Activated CD4-positive, alpha-beta T cell treated with anti-CD3 and anti-CD28 coated beads for 48 hours (primary cell): ENCODE measurements around the gene PDE2A.

ENCODE experiments used
- DNase-seq: peaks from one replicate; pipeline ENCODE4 v3.0.0-alpha.2; 2020

Gene PDE2A

DNA sequence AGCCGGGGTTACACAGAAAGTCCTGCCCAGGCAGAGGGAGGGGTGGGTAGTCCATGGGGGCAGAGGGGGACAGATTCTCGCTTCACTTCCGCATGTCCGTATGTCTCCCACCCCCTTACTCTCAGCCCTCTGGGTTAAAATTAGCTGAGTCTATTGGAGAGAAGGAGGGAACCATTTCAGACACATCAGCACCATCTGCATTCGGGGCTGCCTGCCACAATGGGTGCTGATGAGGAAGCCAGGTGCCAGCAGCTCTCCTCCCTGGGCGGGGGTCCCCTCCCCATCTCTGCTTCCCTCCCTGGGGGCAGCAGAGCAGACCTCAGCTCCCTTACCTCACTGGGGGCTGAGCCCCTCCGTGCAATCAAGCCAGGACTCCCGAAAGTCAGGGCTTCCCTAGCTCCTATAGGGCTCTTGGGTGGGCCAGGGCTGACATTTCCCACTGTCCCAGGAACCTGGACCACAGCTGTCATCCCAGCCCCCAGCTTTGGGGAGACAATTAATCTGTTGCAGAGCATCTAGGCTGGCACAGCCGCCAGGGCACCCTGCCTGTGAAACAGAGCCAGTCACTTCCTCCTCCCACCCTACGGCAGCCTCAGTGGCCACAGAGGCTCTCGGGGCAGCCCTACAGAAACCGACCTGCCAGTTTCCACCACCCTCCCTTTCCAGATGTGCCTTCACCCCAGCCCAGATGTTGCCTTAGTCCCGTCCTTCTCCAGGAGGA, 67.3 kb downstream of the PDE2A start:
- no peak for DNase-seq

DNA sequence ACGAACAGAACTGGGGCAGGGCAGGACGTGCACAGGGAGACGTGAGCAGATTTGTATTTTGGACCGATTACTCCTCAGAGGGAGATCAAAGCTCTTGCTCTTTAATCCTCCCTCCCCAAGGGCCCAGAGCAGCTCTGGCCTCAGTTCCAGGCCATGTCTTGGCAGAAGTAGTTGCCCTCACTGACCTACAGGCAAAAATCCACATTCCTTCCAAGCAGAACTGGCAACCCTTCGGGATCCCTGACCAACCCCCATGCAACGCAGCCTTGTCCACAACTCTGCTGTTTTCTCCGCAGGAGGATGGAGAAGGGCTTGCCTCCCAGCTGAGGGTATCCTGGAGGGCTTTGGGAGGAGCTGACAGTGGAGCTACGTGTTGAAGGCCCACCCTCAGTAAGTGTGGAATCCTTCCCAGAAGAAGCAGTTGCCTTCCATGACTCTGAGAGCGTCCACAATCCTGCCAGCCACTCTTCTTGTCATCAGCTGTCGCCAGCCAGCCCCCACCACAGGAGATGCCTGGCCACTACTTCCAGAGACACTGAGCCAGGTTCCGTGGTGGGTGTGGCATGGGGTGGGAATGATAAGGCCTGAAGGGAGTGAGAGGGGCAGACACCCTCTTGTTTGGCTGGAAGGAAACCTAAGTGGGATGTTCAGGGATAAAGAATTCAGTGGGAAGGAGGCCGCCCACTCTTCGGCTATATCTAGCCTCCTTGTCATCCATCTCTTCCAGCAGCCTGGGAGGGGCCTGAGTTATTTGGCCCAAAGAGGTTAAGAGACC, 68.1 kb downstream of the PDE2A start:
- no peak for DNase-seq

DNA sequence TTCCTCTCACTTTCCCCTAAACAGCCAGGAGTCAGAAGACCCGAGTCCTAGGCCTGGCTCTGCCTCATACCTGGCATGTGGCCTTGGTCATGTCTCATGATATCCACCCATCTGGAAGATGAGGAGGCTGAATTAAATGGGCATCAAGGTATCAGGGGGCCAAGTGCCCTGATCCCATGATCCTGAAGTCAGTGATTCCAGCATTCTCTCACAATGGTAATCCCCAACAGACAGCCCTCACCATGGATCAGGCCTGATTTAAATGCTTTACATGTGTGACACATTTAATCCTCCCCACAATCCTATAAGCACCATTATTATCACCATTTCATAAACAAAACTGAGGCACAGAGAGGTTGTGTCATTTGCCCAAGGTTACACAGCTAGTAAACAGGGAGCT, 70.0 kb downstream of the PDE2A start:
- DNase-seq: no peak

DNA sequence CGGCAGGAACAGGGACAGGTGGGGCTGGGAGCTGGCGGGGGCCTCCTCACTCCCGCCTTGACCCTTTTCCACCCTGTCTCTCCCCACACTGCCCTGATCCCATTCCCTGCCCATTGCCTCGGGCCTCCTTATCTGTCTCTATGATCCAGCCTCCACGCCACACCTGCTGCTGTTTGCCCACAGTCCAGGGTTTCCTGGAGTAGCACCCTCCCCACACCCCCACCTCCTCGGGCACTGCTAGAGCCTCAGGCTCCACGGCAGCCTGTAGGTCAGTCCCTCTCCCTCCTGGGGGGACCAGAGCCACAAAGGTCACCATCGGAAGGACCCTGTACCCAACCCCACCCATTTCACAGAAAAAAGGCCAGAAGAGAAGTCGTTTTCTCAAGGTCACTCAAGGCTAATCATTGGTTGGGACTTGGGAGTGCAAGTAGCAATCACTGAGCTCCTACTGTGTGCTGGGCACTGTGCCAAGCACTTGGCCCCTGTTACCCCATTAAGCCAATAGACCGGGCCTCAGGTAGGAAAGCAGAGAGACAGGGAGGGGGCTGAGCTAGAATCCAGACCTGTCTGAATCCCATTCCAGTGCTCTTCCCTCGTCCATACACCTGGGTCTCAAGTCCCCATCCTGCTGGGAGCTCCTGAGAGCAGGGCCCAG, 71.8 kb downstream of the PDE2A start:
- DNase-seq: no peak

DNA sequence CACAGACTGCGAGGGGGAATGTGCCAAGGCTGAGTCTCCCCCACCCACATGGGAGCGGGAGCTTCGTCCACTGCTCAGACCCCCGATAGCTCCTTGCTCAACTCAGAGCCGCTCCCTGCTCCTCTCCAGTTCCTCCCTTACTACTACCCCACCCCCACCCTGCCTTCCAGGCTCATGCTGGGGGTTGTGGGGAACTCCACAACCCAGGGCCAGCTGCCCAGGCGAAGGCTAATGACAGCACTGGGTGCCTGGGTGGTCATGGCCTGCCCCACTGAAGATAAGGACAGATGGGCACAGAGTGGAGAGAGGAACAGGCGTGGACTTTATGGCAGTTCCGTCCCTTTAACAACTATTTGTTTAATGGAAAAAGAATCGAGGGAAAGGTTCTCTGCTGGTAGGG, 73.7 kb downstream of the PDE2A start:
- no peak for DNase-seq

DNA sequence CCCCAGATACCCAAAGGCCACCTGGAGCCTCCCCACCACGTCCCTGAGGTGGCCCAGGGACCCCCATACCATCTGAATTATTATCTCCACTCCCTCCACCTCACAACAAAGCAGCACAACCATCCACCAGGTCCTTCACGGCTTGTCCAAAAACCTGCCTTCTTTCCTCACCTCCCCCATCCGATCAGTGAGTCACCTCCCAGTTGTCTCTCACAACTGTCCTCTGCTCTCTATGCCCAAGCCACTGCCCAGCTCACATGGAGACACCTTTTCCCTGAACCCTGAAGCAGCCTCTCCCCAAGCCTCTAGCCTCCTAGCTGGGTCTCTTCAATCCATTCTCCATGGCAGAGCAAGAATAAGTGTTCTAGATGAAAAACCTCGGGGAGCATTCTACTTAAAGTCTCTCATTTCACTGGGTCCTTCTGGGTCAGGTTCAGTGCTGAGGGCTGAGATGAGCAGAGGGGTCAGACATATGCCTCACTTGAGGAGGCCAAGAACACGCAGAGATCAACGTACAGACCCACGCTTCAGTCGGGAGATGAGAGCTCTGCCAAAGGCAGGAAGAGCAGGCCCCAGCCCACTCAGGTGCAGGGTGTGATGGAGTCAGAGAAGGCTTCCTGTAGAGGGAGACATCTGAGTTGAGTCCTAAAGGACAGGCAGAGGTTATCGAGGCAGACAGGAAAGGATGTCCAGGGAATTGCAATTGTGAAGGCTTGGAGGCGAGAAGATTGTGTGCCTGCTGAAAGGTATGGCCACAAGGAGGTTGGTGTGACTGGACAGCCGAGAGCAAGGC, 74.7 kb downstream of the PDE2A start:
- no peak for DNase-seq

DNA sequence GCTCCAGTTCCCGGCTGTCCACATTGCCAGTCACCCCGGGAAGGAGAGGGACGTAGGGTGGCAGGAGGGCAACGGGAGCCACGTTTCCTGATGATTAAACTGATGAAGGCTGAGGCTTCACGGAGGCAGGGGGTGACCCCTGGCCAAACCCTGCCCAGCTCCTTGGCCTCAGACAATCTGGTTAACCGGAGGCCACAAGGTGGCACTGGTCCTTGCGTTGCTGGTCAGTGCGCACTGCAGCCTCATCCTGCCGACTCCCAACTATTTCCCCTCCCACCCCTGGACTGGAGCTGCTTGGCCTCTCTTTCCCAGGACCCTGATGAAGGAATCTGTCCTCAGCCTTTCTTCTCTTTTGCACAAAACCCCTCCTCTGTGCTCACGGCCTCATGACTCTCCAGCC, 75.3 kb downstream of the PDE2A start:
- DNase-seq: no peak

DNA sequence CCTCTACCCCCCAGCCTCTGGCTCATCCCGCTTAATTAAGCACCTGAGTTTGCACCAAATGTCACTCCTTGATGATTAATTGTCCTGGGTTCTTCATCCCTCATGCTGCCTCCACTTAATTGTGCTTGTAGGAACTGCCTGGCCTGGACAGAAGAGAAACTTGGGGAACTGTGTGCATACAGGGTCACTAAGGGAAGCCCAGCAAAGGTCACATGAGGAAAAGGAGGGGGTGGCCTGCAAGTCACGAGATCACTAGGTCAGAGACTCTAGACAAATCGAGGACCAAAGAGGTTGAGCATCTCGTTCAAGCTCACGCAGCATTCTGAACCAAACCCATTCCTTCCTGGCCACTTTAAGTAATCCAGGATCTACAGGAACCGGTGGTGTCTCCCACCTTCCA, 75.8 kb downstream of the PDE2A start:
- DNase-seq: no peak

DNA sequence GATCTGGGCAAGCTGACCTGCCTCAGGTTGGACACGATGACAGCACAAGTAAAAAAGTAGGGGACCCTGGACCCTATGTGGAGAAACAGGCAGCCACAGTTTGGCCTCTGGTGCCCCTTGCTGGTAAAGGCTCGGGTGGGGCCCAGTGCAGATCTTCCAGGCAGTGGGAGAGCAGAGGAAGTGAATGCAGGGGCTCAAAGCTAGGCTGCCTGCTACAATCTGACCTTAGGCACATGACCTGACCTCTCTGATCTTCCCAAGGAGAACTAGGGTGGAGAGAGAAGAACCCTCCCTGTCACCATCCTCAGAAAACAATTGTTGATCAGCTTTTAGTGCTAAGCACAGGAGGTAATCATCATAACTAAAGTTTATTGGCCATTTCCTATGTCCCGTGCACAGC, 76.5 kb downstream of the PDE2A start:
- DNase-seq: no peak

DNA sequence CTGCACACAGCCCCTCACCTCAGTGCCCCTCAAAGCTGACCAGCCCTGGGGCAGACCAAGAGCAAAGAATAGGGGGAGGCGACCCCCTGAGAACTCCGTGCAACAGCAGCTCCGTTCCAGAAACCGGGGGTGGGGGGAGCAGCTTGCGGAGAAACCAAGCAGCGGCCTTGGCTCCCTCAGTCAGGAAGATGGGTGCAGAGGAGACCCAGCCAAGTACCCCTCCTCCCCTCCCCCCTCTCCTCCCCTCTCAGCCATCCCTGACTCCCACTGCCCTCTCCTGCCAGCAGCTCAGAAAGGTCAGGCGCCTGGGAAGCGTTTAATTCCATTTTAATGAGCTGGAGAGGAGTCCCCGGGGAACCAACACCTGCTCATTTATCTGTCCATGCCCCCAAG, 78.9 kb downstream of the PDE2A start:
- DNase-seq: no peak

DNA sequence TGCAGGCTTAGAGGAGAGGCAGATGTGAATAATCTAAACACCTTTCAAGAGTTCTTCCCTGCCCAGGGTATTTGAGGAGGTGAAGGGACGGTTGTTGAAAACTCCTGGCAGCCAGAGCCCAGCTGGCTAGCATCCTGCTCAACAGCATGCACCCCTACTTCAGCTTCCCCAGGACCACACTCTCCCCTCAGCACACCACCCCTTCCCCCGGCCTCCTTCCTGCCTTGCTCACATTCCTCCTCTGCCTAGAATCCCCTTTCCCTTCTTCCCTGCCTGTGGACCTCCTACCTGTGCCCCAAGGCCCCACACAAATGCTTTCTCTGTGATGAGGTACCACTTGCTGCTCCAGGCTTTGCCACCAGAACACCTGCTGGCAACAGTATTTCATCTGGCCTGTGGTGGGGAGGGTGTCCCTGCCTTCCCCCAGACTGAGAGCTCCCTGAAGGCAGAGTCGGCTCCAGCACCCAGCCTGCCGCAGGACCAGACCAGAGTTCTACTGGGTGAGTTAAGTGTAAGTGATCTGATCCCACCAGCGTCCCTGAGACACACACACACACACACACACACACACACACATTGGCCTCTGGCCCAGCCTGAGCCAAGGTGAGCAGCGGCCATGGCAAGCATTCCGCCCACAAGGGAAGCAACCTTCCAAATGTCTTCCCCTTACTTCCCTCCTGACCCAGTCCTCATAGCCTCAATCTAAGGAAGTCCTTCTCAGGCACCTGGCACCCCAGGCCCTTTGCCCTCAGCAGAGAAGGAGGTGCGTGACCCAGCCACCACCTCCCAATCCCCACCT, 79.5 kb downstream of the PDE2A start:
- no peak for DNase-seq

DNA sequence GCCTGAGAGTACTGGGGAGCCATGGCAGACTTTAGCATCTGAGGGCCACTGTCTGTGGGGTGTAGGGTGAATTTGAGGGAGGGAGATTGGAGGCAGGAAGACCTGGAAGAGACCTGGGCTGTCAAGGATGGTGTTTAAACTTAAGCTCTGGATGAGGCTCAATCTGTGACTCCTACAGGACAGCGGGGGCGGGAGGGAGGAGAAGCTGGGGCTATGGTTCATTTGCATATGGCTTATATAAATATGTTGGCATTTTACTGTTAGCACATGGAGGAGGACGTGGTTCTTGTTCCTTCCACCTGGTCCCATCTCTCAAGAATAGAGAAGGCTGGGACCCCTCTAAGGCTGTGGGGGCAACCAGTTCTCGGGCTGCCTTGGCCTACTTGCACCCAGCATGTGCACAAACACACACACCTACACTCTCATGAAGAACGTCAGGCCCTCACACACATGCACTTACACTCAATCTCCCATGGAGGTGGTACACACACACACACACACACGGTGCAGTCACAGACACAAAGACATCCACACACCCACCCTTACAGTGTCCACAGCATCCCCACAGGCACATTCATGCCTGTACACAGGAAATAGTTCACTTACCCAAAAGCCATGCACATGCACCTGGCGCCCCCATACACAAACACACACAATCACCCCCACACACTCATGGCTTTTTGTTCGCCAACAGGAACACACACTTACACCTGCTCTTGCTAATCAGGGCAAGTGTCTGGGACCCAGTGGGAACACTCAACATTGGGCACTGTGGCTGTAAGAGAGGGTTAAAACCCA, 81.3 kb downstream of the PDE2A start:
- DNase-seq: no peak

DNA sequence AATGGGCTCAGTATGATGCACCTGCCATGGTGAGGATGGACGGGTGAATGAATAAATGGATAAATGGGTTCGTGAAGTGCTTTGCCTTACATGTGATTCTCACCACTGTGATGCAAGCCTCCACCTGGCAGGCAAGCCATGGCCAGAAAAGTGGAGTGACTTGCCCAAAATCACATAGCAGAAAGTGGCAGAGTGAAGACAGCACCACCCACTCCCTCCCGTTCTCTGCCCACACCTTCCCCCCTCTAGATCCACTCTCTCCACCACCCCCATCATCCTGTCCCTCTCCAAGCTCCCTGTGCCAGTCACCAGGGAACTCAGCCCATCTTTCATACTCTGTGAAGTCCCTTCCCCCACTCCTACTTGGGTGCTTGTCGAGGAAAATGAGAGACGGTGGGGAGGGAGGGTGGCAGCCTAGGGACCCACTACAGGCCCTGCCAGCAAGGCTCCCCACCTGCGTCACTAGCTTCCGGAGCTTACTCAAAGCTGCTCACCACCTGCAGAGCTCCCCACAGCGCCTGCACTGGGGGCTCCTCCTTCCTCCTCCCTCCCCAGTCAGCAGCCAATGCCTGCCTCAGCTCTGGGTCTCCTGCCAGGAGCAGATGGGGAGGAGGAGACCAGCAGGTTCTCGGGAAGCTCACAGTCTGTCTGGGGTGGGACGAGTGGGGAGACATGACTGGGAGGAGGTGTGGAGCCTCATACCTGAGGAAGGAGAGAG, 82.3 kb downstream of the PDE2A start:
- peak; percentile 69 for DNase-seq

DNA sequence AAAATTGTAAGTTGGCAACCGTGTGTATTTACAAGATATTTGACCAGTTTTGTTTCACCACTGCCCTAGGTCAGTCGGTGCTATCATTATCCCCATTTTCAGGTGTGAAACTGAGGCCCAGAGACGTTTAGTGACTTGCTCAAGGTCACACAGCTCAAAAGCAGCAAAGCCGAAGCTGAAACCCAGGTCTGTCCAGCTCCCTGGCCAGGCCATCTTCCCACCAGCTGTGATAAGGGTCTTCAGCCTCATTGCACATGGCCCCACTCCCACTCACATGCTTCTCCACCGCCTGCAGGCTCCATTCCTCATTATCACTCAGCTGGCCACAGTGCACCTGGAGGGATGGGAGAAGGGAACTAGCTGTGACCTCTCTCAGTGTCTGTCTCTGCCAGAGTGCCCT, 83.2 kb downstream of the PDE2A start:
- DNase-seq: no peak

DNA sequence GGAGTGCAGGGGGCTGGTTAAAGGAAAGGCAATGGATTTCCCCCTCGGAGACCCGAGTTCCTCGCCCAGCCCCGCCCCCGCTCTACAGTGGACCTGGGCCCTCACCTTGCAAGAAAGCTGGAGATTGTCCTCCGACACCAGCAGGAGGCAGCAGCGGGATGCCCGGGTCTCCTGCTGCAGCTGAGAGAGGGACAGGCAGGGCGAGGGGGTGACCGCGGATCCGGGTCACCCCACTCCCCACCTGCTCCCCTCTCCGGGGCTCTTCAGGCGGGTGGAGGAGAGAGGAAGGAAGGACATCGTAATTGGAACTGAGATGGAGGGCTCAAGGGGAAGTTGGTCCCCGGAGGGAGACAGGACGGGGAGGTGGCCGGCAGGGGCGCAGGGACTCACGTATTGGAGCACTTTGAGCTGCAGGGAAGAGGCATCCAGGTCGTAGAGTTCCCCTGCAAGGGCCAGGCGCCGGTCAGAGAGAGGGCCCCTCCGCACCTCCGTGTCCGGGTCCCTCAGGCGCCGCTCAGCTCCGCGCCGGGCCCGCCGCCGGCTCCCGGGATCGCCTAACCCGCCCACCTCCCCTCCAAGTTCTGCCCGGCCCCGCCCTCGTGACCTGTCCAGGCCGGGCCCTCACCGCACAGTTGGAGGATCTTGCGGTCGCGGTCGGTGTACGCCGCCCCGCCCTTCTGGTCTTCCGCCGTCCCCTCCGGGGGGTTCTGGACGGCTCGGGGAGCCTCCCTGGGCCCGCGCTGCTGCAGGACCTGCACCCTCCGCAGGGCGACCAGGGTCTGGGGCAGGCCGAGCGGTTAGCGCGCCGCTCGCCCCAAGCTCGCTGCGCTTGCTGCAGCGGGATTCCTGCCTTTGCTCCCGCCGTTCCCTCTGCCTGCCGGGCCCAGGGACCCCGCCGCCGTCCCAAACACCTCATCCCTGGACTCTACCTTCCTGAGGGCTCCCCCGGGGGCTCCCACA, 84.1 kb downstream of the PDE2A start:
- DNase-seq: peak; percentile 68

DNA sequence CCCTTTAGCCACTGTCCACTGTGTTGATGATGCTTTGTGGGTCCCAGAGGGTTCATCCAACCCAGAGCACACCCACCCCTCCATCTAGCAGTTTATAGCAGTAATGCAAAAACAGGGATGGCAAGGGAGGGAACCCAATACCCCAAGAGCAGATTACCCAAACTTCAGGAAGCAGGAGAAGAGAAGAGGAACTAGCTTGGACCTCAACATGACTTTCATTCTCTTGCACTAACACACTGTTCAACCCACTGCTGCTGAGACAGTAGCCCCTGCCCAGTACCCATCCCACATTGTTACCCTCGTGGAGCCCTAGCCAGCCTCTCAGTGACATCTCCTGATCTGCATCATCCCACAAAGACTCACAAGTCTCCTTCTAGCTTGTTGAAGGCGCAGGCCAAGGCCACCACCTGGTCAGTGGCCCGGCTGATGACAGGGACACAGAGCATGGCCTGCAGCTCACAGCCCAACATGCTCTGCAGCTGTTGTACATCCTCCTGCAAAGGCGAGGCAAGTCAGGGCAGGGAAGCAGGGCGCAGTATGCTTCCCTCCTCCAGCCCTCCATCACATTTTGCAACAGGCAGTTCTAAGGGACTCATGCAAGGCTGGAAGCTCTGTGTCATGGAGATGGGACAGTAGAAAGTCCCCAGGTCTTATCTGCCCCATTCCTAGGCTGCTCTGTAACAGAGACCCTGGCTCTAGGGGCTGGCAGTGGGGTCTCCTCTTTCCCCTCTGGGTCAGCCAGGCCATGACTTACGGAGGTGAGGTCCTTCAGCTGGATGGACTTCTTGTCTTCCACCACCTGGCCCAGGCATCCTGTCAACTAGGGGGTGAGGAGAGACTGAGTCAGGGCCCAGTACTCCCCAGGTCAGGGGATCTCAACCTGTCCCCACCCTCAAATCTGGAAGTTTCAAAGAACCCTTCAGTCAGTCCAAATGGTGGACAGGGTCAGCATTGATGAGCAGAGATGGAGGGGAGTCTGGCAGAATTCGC, 85.5 kb downstream of the PDE2A start:
- no peak for DNase-seq

DNA sequence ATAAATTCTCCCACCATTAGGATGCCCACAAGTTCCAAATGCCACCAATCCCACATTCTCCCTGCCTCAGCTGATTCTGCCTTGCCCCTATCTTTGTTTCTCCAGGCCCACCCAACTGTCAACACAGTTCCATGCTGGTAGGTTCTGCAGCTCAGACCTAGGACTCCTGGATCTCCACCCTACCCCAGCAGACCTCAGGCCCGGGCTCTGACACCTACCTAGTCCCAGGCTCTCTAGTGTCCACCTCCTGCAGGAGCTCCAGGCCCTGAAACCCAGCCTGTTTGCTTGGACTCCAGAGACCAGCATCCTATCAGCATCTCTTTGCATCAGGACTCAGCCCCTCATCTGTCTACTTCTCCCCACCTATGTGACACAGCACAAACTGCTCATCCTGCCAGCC, 86.5 kb downstream of the PDE2A start:
- DNase-seq: no peak

DNA sequence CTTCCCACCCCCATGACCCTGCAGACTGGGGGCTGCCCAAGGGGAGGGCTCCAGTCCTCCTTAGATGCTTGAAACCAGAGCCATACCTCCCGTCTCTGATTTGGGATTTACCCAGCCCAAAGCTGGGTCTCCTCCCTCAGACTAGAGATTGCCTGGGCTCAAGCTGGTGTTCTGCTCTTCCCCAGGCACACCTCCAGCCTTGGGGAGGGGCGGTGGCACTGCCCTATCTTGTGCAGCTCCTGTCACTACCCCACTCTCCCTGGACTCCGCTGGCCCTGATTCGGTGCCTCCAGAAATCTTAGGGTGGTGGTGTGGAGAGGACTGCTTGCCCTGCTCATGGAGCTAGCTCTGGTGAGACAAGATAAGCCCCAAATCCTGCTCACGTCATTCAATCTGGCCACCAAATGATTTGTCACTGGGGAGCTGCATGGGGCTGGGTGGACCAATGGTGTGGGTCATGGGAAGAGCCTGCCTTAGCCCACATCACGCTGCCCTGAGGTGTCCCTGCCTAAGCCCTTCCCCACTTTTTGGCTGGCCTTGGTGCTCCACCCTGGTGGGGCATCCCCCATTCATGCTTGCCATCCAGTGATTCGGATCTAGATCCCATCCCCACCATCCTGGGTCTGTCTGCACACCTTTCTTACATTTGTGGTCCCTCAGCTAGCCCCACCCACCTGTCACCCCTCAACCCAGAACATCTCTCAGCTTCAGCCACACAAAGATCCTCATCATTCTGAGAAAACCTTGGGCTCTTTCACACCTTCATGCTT, 87.7 kb downstream of the PDE2A start:
- DNase-seq: no peak
